Cardiac muscle cell (in vitro differentiated cells and primary cell): Measurements from ENCODE around the gene SMIM41. TPM values are rescaled to one million over a fixed set of nuclear protein-coding genes. Genes with fewer than 3 reads are reported as not detected.

Experiments used
- DNase-seq, 2 donors: peaks; one replicate each; pipeline versions ENCODE4 v3.0.0 to v3.0.0-alpha.2; 2010 to 2017; ENCODE audit warnings: low read depth in 1 of 2, low spot score in 1 of 2
- H3K27ac ChIP-seq: fragments of 200-600 bp; sonication (generic); 2 replicates; pipeline ENCODE4 v1.5.1; 2016
- H3K27me3 ChIP-seq: fragments of 200-600 bp; sonication (generic); 2 replicates; pipeline ENCODE4 v1.6.0; 2016; ENCODE audit warnings: control low read depth
- H3K36me3 ChIP-seq: fragments of 200-600 bp; sonication (generic); 2 replicates; pipeline ENCODE4 v1.5.1; 2016; ENCODE audit warnings: control low read depth
- H3K4me1 ChIP-seq: fragments of 200-600 bp; sonication (generic); 2 replicates; pipeline ENCODE4 v1.8.1; 2017; ENCODE audit warnings: low read depth, mild to moderate bottlenecking, mixed run types
- H3K4me3 ChIP-seq: fragments of 200-600 bp; sonication (generic); 2 replicates; pipeline ENCODE4 v1.5.1; 2016; ENCODE audit warnings: mild to moderate bottlenecking
- H3K9me3 ChIP-seq: fragments of 200-600 bp; sonication (generic); 2 replicates; pipeline ENCODE4 v1.5.1; 2017; ENCODE audit warnings: low read depth, mild to moderate bottlenecking, control low read depth
- polyA plus RNA-seq: library from polyadenylated mRNA; unstranded; fragments of >200 nt; fragmentation: Nextera tagmentation; extraction: Ambion mirVana; gene quantifications from 2 replicates; pipeline ENCODE4 v1.2.1, GENCODE V29; 2016
- total RNA-seq: library from RNA; depleted of rRNA; stranded (reverse); fragments of >200 nt; gene quantifications from 2 replicates; pipeline ENCODE4 v1.2.3, GENCODE V29; 2016
- TF ChIP-seq, protein P1 (sequence below): IDR thresholded peaks from 2 replicates; pipeline ENCODE4 v1.5.1; 2012; ENCODE audit warnings: low read depth, mild to moderate bottlenecking, low read length

SMIM41 gene
- total and polyA plus RNA-seq, 2 experiments from 2014 or later: not detected

DNA sequence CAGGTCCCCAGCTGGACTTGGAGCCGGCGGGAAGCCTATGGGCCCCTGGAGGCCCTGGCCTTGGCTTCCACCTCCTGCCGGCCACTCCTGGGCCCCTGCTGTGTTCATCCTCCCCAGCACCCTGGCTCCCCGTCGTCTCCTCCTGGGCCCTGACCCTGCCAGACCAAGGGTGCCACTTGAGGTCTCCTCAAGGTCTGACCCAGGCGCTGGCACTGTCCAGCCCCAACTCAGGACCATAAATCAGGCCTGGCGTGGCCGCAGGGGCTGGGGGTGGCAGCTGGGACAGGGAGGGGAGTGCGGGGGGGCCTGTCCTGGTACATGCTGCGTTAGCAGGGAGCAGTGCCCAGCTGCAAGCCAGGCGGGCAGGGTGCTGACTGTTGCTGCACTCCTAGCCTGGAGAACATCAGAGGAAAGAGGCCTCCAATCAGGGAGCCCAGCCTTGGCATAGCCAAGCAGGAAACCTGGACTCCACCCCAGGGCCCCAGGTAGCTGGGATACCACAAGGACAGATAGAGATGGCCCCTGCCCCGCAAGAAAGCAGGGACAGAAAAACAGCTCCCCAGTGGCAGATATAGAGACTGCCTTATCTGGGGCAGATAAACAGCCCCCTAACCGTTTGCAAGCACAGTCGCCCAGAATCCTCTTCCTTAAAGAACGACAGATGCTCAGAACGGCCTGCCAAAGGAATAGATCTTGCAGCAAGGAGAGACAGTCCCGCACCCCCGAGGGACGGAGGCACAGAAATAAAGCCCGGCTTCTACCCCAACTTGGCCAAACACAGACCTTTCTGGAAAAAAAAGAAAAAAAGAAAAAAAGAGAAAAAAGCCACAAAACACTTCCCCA lies 16.2 kb upstream of the SMIM41 start:
- TF ChIP-seq, protein P1, sequence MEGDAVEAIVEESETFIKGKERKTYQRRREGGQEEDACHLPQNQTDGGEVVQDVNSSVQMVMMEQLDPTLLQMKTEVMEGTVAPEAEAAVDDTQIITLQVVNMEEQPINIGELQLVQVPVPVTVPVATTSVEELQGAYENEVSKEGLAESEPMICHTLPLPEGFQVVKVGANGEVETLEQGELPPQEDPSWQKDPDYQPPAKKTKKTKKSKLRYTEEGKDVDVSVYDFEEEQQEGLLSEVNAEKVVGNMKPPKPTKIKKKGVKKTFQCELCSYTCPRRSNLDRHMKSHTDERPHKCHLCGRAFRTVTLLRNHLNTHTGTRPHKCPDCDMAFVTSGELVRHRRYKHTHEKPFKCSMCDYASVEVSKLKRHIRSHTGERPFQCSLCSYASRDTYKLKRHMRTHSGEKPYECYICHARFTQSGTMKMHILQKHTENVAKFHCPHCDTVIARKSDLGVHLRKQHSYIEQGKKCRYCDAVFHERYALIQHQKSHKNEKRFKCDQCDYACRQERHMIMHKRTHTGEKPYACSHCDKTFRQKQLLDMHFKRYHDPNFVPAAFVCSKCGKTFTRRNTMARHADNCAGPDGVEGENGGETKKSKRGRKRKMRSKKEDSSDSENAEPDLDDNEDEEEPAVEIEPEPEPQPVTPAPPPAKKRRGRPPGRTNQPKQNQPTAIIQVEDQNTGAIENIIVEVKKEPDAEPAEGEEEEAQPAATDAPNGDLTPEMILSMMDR: no peak
- no peaks in the 10 kb centered on the region for H3K9me3 ChIP-seq
- DNase-seq: no peak
- H3K4me1 ChIP-seq: no peaks in the 10 kb centered on the region
- H3K36me3 ChIP-seq: no peaks in the 10 kb centered on the region
- H3K4me3 ChIP-seq: no peak overlapping the region
- no peak overlapping the region for H3K27ac ChIP-seq
- H3K27me3 ChIP-seq: no peaks in the 10 kb centered on the region

DNA sequence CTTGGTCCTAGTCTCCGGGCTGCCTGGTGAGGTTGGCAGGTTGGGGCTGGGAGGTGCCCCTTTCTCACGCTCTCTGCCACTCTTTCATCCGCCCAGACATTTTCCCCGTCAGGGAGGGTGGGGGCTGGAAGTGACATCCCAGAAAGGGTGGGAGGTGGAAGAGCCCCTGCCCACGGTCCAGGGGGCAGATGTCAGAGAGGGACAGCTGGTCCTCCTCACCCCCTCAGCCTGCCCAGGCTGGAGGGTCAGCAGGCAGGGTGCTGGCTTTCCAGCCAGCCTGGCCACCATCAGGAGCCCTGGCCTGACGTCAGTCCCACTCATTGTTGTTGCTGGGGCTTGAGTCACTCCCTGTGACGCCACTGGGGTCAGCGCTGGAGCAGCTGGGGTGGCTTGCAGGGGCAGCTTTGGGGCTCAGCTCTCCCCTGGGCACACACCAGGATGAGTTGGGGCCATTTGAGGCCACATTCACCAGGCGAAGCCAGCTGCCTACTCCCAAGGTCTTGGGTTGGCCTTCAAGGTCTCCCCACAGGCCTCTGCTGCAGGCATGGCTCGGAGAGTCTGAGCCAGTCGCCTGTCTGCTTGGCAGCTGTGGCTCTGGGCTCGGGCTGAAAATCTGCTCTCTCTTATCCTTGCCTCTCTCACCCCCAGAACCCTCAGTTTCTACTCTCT lies 15.4 kb upstream of the SMIM41 start:
- peak in 1 of 2 donors; percentile 90 for DNase-seq
- no peaks in the 10 kb centered on the region for H3K4me1 ChIP-seq
- H3K36me3 ChIP-seq: no peaks in the 10 kb centered on the region
- H3K27me3 ChIP-seq: no peaks in the 10 kb centered on the region
- TF ChIP-seq, protein P1: no peak
- H3K9me3 ChIP-seq: no peaks in the 10 kb centered on the region
- H3K4me3 ChIP-seq: no peak overlapping the region
- no peak overlapping the region for H3K27ac ChIP-seq

DNA sequence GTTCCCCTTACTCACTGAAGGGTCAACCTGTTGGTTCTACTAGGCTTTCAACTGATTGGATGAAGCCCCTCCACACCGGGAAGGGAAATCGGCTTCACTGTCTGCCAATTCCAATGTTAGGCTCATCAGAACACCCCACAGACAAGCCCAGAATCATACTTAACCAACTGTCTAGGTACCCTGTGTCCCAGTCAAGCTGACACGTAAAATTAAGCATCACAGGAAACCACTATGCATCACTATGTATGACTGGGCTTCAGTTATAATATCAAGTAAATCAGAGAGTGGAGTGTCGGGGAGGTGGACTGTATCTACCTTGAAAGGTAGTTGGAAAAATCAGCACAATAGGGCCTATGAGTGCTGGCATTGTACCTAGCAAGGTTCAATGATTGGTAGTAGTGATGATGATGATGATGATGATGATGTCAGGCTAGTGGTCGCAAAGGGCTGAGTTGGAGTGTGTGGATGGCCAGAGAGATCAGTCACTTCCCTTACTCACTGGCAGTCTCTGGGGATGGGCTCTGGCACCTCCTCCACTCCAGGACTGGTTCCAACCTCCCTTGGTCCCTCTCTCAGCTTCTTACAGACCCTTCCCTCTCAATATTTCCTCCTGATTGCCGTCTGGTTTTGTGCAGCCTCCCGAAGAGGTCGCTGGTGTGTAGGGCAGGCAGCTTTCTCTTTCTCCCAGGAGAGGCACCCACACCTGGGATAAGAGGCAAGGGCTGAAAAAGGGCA lies 13.0 kb upstream of the SMIM41 start:
- Histone ChIP-seq H3K36me3 (no peaks in the 10 kb centered on the region), H3K4me1 (peaks cover 7% of the 10 kb centered on the region), H3K4me3 (no peak overlapping the region), H3K27ac (no peak overlapping the region), H3K27me3 (no peaks in the 10 kb centered on the region), H3K9me3 (no peaks in the 10 kb centered on the region)
- no peak for DNase-seq
- TF ChIP-seq, protein P1: no peak

DNA sequence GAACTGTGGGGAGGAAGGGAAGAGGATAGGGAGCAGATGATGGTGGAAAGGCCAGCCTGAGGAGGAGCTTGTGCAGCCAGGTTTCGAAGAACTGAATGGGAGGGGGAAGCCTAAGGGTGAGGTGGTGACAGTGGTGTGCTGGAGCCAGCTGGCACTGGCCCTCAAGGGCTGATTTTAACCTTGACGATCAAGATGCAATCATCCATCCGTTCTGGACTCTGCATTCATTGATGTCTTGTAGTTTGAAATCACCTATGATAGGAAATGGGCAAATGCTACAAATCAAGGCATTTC lies 12.5 kb upstream of the SMIM41 start:
- Histone ChIP-seq H3K27ac (no peak overlapping the region), H3K4me1 (peaks cover 7% of the 10 kb centered on the region)
- TF ChIP-seq, protein P1: no peak

DNA sequence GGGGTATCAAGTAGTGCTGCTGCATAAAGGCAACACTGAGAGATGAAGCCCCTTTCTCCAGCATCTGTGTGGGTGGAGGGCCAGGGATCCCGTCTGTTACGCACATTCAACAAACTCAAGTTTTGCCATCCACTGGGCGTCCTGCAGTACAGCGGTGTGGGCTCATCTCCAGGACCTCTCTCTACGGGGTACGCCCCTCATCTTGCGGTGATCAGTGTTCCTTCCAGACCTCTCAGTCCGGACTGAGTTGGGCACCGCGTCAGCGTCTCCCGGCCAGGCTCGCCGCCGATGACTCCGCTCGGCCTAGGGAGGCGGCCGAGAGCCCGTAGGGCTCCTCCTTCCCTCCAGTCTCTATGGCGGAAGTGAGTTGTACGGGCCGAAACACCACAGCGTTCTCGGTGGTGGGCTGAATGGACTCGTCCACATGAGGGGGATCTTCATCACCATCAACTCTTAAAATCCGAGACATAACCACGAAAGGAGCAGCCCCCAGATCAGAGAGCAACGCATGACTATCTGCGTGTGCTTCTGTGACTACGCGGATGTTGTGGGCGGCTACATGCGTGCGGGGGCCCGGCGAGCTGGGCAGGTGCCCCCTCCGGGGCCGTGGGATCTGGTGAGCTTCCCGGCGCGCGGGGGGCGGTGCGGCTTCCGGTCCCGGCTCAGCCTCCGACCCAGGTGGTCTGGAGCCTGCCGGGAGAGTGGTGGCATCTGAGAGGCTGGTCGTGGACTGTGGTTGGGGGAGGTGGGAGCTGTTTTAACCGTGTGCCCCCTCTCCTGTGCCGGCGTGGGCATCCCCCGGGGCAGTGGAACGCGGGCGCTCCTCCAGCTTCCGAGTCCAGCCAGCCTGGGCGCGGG lies 9.9 kb upstream of the SMIM41 start, which contains the start of gene ATG101:
TSS of gene ATG101 (plus strand) at position 652 of the 858 bp plus-strand sequence. CDS start 3,673 bp downstream, outside the sequence.
- Histone ChIP-seq H3K4me3 (peak within 1 kb of the TSS; percentile 86), H3K27me3 (no peaks in the 10 kb centered on the region), H3K36me3 (no peaks in the 10 kb centered on the region), H3K9me3 (no peaks in the 10 kb centered on the region), H3K27ac (peak within 1 kb of the TSS; percentile 95), H3K4me1 (peaks cover 7% of the 10 kb centered on the region)
- DNase-seq: peak; percentile 95 to 97
- TF ChIP-seq, protein P1: peak; percentile 76

More for the DNA sequence above, 12.5 kb upstream of the SMIM41 start:
- no peaks in the 10 kb centered on the region for H3K36me3 ChIP-seq
- H3K27me3 ChIP-seq: no peaks in the 10 kb centered on the region
- H3K4me3 ChIP-seq: no peak overlapping the region
- H3K9me3 ChIP-seq: no peaks in the 10 kb centered on the region
- DNase-seq: no peak
